Measurements from ENCODE around the gene MICALL2.

GRCh38 chr7:1441615-1442354 lies 17.5 kb downstream of the MICALL2 start:
- no peak for TF ChIP-seq CTCF (IDR thresholded peaks at IDR 0.05)
- no peak for TF ChIP-seq ZFX (IDR thresholded peaks at IDR 0.05; ENCODE audit: borderline replicate concordance)

All from 22Rv1 (cell line).